ENCODE data around the gene CYREN.

DNA sequence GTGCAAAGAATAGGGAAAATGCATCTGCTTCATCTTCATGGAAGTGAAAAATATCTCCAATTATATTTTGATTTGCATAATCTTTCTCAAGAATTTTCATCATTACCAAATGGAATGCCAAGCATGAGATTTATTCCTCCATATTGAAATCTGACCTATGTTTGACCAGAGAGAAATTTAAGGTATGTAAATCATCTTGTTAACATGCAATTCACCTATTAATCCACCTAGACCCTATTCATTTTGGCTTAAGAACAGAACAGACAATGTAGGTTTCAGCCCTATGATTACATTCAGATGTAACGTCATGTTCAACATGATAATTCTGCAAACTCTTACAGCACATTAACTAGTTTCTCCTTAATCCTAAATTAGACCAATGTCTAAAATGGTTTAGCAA, 53.4 kb downstream of the CYREN start:
- TF ChIP-seq, protein P1, sequence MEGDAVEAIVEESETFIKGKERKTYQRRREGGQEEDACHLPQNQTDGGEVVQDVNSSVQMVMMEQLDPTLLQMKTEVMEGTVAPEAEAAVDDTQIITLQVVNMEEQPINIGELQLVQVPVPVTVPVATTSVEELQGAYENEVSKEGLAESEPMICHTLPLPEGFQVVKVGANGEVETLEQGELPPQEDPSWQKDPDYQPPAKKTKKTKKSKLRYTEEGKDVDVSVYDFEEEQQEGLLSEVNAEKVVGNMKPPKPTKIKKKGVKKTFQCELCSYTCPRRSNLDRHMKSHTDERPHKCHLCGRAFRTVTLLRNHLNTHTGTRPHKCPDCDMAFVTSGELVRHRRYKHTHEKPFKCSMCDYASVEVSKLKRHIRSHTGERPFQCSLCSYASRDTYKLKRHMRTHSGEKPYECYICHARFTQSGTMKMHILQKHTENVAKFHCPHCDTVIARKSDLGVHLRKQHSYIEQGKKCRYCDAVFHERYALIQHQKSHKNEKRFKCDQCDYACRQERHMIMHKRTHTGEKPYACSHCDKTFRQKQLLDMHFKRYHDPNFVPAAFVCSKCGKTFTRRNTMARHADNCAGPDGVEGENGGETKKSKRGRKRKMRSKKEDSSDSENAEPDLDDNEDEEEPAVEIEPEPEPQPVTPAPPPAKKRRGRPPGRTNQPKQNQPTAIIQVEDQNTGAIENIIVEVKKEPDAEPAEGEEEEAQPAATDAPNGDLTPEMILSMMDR (IDR thresholded peaks at IDR 0.05): no peak
- TF ChIP-seq POLR2A (IDR thresholded peaks at IDR 0.05): no peak
